Neural cell (in vitro differentiated cells): ENCODE data around the gene ENOSF1. TPM values are rescaled to one million over a fixed set of nuclear protein-coding genes. Genes with fewer than 3 reads are reported as not detected.

Experiments used
- H2AFZ ChIP-seq: fragments of 200-600, 300-800 bp; sonication (generic), shearing (Covaris generic); 2 replicates; pipeline ENCODE4 v1.6.0; 2014; ENCODE audit warnings: low read depth, mild to moderate bottlenecking, antibody characterized with exemption, low read length, moderate library complexity
- H3F3A ChIP-seq: fragments of 200-600 bp; shearing (Covaris generic); 2 replicates; pipeline ENCODE4 v1.6.1; 2016; ENCODE audit warnings: mild to moderate bottlenecking, moderate library complexity, mixed read lengths, antibody characterized with exemption, low read length; ENCODE audit not compliant: insufficient read depth, poor library complexity, severe bottlenecking
- H3K27ac ChIP-seq: fragments of 200-600, 300-800 bp; sonication (generic), shearing (Covaris generic); 2 replicates; pipeline ENCODE4 v1.5.1; 2014; ENCODE audit warnings: mild to moderate bottlenecking, low read length, moderate library complexity
- H3K27me3 ChIP-seq: fragments of 300-800, 200-600 bp; sonication (generic), shearing (Covaris generic); 2 replicates; pipeline ENCODE4 v1.6.0; 2014; ENCODE audit warnings: mild to moderate bottlenecking, low read depth, low read length, moderate library complexity; ENCODE audit not compliant: insufficient read depth
- H3K36me3 ChIP-seq: fragments of 300-800, 200-600 bp; sonication (generic), shearing (Covaris generic); 2 replicates; pipeline ENCODE4 v1.5.1; 2014; ENCODE audit warnings: mild to moderate bottlenecking, antibody characterized with exemption, low read length, moderate library complexity; ENCODE audit not compliant: insufficient read depth
- H3K4me2 ChIP-seq: fragments of 300-800, 200-600 bp; sonication (generic), shearing (Covaris generic); 2 replicates; pipeline ENCODE4 v1.6.0; 2014; ENCODE audit warnings: mild to moderate bottlenecking, low read length
- H3K4me3 ChIP-seq: fragments of 300-800, 200-600 bp; sonication (generic), shearing (Covaris generic); 2 replicates; pipeline ENCODE4 v1.5.1; 2014; ENCODE audit warnings: mild to moderate bottlenecking, low read length, moderate library complexity
- H3K79me2 ChIP-seq: fragments of 200-600 bp; shearing (Covaris generic); replicated peaks from 2 replicates; pipeline ENCODE4 v1.6.0; 2014; ENCODE audit warnings: mild to moderate bottlenecking, low read length, moderate library complexity; ENCODE audit not compliant: insufficient read depth
- H3K9ac ChIP-seq: fragments of 300-800, 200-600 bp; sonication (generic), shearing (Covaris generic); 2 replicates; pipeline ENCODE4 v1.6.1; 2016; ENCODE audit warnings: mild to moderate bottlenecking, low read length, mixed read lengths
- H3K9me2 ChIP-seq: fragments of 200-600 bp; shearing (Covaris generic); 2 replicates; pipeline ENCODE4 v1.6.1; 2016; ENCODE audit warnings: mild to moderate bottlenecking, low read length, mixed read lengths; ENCODE audit not compliant: insufficient read depth
- H3K9me3 ChIP-seq: fragments of 200-600, 300-800 bp; sonication (generic), shearing (Covaris generic); 2 replicates; pipeline ENCODE4 v1.6.1; 2016; ENCODE audit warnings: mild to moderate bottlenecking, mixed run types, low read length, moderate library complexity, mixed read lengths
- H4K20me1 ChIP-seq: fragments of 200-600 bp; shearing (Covaris generic); 2 replicates; pipeline ENCODE4 v1.6.1; 2016; ENCODE audit warnings: mild to moderate bottlenecking, mixed run types; ENCODE audit not compliant: insufficient read depth
- EP300 ChIP-seq: fragments of 450-650 bp; conservative IDR thresholded peaks from 2 replicates; pipeline ENCODE4 v1.6.1; 2014; ENCODE audit warnings: antibody characterized with exemption, mild to moderate bottlenecking, moderate library complexity; ENCODE audit not compliant: poor library complexity, severe bottlenecking
- EZH2 ChIP-seq: fragments of 200-600, 300-800 bp; shearing (Covaris generic), sonication (generic); IDR thresholded peaks from 2 replicates; pipeline ENCODE4 v1.6.1; 2014; ENCODE audit warnings: antibody characterized with exemption, low read length, borderline replicate concordance, mild to moderate bottlenecking; ENCODE audit not compliant: insufficient read depth, poor library complexity, severe bottlenecking
- MXI1 ChIP-seq: fragments of 450-650 bp; conservative IDR thresholded peaks from 2 replicates; pipeline ENCODE4 v1.6.1; 2014; ENCODE audit warnings: antibody characterized with exemption, mild to moderate bottlenecking; ENCODE audit not compliant: poor library complexity, severe bottlenecking
- POLR2AphosphoS5 ChIP-seq: IDR thresholded peaks from 2 replicates; pipeline ENCODE4 v1.6.1; 2012
- RAD21 ChIP-seq: fragments of 450-650 bp; conservative IDR thresholded peaks from 2 replicates; pipeline ENCODE4 v1.6.1; 2014; ENCODE audit warnings: antibody characterized with exemption, mild to moderate bottlenecking, moderate library complexity
- SMC3 ChIP-seq: fragments of 450-650 bp; conservative IDR thresholded peaks from 2 replicates; pipeline ENCODE4 v1.6.1; 2014; ENCODE audit warnings: antibody characterized with exemption, mild to moderate bottlenecking, moderate library complexity; ENCODE audit not compliant: poor library complexity
- TAF1 ChIP-seq: IDR thresholded peaks from 2 replicates; pipeline ENCODE4 v1.6.1; 2012; ENCODE audit warnings: low read depth
- polyA plus RNA-seq: library from polyadenylated mRNA; depleted of rRNA; stranded (reverse); fragments of >200 nt; gene quantifications from 2 replicates; pipeline ENCODE4 v1.2.3, GENCODE V29; 2014
- TF ChIP-seq, protein P1 (sequence below): fragments of 450-650 bp; IDR thresholded peaks from 2 replicates; pipeline ENCODE4 v1.5.1; 2014; ENCODE audit warnings: antibody characterized with exemption, mild to moderate bottlenecking, moderate library complexity; ENCODE audit not compliant: poor library complexity, severe bottlenecking
- TF ChIP-seq, protein P2 (sequence below): IDR thresholded peaks from 2 replicates; pipeline ENCODE4 v1.6.1; 2012; ENCODE audit warnings: borderline replicate concordance

Gene ENOSF1
- polyA plus RNA-seq, 1 donor from 2014 or later: 9.0 TPM

DNA sequence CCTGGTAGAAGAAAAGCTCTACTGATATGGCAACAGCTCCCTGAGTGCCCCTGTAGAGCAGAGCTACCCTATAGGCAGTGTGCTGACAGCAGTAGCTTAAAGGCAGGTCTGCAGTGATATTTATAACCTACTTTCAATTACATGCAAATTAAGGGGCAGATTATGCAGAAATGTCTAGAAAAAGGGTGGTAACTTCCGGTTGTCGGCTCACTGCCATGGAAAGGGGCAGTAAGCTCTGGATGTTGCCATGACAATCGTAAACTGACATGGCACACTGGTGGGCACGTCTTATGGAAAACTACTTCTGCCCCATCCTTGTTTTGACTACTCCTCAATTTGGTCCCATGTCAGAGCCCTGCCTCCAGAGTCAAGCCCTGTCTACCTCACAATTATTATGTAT lies 57.8 kb downstream of the ENOSF1 start:
- Histone ChIP-seq H3K9me2 (no peaks in the 10 kb centered on the region), H3K4me2 (no peak overlapping the region), H3F3A (no peaks in the 10 kb centered on the region), H3K27me3 (no peaks in the 10 kb centered on the region), H3K27ac (no peak overlapping the region), H3K9ac (no peak overlapping the region), H3K36me3 (no peaks in the 10 kb centered on the region), H2AFZ (no peak overlapping the region), H3K79me2 (no peaks in the 10 kb centered on the region), H3K4me3 (no peak overlapping the region), H4K20me1 (no peaks in the 10 kb centered on the region), H3K9me3 (no peaks in the 10 kb centered on the region)
- no peak for TF ChIP-seq TAF1
- TF ChIP-seq SMC3: no peak

DNA sequence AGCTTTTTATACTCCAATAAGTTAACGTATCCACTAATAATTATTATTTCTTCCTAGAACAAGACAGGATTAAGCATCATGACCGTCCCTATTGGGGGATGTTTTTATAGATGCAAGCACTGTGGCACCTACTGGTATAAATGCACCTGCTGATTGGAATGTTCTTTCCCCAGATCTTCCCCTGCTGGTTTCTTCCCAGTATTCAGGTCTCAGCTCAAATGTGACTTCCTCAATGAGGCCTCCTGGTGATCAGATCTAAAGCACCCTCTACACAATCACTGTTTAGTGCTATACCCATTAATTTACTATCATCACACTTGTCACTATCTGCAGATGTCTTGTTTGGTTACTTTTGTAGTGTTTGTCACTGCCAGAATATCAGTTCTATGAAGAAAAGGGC lies 58.9 kb downstream of the ENOSF1 start:
- no peaks in the 10 kb centered on the region for H3K9me3 ChIP-seq
- no peaks in the 10 kb centered on the region for H3K36me3 ChIP-seq
- no peak overlapping the region for H3K27ac ChIP-seq
- H3F3A ChIP-seq: no peaks in the 10 kb centered on the region
- no peak overlapping the region for H3K9ac ChIP-seq
- H4K20me1 ChIP-seq: no peaks in the 10 kb centered on the region
- TF ChIP-seq SMC3: no peak
- TF ChIP-seq, protein P1, sequence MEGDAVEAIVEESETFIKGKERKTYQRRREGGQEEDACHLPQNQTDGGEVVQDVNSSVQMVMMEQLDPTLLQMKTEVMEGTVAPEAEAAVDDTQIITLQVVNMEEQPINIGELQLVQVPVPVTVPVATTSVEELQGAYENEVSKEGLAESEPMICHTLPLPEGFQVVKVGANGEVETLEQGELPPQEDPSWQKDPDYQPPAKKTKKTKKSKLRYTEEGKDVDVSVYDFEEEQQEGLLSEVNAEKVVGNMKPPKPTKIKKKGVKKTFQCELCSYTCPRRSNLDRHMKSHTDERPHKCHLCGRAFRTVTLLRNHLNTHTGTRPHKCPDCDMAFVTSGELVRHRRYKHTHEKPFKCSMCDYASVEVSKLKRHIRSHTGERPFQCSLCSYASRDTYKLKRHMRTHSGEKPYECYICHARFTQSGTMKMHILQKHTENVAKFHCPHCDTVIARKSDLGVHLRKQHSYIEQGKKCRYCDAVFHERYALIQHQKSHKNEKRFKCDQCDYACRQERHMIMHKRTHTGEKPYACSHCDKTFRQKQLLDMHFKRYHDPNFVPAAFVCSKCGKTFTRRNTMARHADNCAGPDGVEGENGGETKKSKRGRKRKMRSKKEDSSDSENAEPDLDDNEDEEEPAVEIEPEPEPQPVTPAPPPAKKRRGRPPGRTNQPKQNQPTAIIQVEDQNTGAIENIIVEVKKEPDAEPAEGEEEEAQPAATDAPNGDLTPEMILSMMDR: no peak
- no peak for TF ChIP-seq EP300
- no peak for TF ChIP-seq RAD21
- TF ChIP-seq EZH2: no peak
- TF ChIP-seq, protein P2, sequence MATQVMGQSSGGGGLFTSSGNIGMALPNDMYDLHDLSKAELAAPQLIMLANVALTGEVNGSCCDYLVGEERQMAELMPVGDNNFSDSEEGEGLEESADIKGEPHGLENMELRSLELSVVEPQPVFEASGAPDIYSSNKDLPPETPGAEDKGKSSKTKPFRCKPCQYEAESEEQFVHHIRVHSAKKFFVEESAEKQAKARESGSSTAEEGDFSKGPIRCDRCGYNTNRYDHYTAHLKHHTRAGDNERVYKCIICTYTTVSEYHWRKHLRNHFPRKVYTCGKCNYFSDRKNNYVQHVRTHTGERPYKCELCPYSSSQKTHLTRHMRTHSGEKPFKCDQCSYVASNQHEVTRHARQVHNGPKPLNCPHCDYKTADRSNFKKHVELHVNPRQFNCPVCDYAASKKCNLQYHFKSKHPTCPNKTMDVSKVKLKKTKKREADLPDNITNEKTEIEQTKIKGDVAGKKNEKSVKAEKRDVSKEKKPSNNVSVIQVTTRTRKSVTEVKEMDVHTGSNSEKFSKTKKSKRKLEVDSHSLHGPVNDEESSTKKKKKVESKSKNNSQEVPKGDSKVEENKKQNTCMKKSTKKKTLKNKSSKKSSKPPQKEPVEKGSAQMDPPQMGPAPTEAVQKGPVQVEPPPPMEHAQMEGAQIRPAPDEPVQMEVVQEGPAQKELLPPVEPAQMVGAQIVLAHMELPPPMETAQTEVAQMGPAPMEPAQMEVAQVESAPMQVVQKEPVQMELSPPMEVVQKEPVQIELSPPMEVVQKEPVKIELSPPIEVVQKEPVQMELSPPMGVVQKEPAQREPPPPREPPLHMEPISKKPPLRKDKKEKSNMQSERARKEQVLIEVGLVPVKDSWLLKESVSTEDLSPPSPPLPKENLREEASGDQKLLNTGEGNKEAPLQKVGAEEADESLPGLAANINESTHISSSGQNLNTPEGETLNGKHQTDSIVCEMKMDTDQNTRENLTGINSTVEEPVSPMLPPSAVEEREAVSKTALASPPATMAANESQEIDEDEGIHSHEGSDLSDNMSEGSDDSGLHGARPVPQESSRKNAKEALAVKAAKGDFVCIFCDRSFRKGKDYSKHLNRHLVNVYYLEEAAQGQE: no peak
- TF ChIP-seq MXI1: no peak
- no peak for TF ChIP-seq TAF1
- no peak for TF ChIP-seq POLR2AphosphoS5
- no peaks in the 10 kb centered on the region for H3K79me2 ChIP-seq
- no peaks in the 10 kb centered on the region for H3K9me2 ChIP-seq
- no peak overlapping the region for H3K4me2 ChIP-seq
- no peaks in the 10 kb centered on the region for H3K27me3 ChIP-seq
- no peak overlapping the region for H2AFZ ChIP-seq
- H3K4me3 ChIP-seq: no peak overlapping the region

DNA sequence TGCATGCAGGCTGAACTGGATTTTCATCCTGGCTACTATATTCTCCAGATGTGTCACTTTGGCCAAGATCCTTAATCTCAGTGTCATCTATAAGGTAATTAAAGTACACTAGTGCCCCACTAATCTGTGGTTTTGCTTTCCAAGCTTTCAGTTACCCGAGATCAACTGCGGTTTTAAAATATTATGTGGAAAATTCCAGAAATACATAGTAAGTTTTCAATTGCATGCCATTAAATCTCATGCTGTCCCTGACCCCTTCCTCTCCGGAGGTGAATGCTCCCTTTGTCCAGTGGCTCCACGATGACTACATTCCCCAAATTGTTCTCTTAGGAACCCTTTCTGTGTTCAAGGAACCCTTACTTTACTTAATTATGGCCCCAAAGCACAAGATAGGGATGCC lies 60.3 kb downstream of the ENOSF1 start:
- Histone ChIP-seq H3K9me3 (no peaks in the 10 kb centered on the region), H3K79me2 (no peaks in the 10 kb centered on the region), H3K4me3 (no peak overlapping the region), H3K4me2 (no peak overlapping the region), H3K27ac (no peak overlapping the region), H4K20me1 (no peaks in the 10 kb centered on the region), H3F3A (no peaks in the 10 kb centered on the region), H3K36me3 (no peaks in the 10 kb centered on the region), H2AFZ (no peak overlapping the region), H3K9ac (no peak overlapping the region), H3K27me3 (no peaks in the 10 kb centered on the region), H3K9me2 (no peaks in the 10 kb centered on the region)
- TF ChIP-seq TAF1 (no peak), EP300 (no peak), POLR2AphosphoS5 (no peak), RAD21 (no peak), MXI1 (no peak)
- TF ChIP-seq, protein P1: no peak
- TF ChIP-seq, protein P2: no peak
